ENCODE results near the gene SDCCAG8. TPM values are rescaled to one million over a fixed set of nuclear protein-coding genes. Genes with fewer than 3 reads are reported as not detected.
A peak's percentile ranks its signal among the peaks of the same experiment; 100 is the strongest.

Gene SDCCAG8
- total RNA-seq, 1 experiment from 2014 or later, result 17.2 TPM

- Histone ChIP-seq H3K36me3 (no peaks in the 10 kb centered on the region), H3K27ac (no peak overlapping the region), H3K4me1 (replicated peaks) (no peaks in the 10 kb centered on the region), H3K27me3 (replicated peaks) (no peaks in the 10 kb centered on the region), H3K9me3 (replicated peaks) (no peaks in the 10 kb centered on the region), H3K4me3 (no peak overlapping the region)
- no peak for DNase-seq (ENCODE audit: low read depth in 1 of 2, low spot score in 2 of 2)
Measured at GRCh38 chr1:243465738-243466137, 209.9 kb downstream of the SDCCAG8 start.

GRCh38 chr1:243469497-243469896 lies 213.7 kb downstream of the SDCCAG8 start:
- Histone ChIP-seq H3K27ac (no peak overlapping the region), H3K27me3 (replicated peaks) (no peaks in the 10 kb centered on the region), H3K36me3 (no peaks in the 10 kb centered on the region), H3K4me1 (replicated peaks) (peaks cover 11% of the 10 kb centered on the region), H3K9me3 (replicated peaks) (no peaks in the 10 kb centered on the region), H3K4me3 (no peak overlapping the region)
- DNase-seq (ENCODE audit: low read depth in 1 of 2, low spot score in 2 of 2), result no peak

GRCh38 chr1:243470502-243470901 lies 214.7 kb downstream of the SDCCAG8 start:
- no peak overlapping the region for H3K4me3 ChIP-seq
- H3K9me3 ChIP-seq (replicated peaks), result no peaks in the 10 kb centered on the region
- H3K27me3 ChIP-seq (replicated peaks), result no peaks in the 10 kb centered on the region
- H3K4me1 ChIP-seq (replicated peaks), result peaks cover 11% of the 10 kb centered on the region
- H3K36me3 ChIP-seq, result no peaks in the 10 kb centered on the region
- H3K27ac ChIP-seq, result no peak overlapping the region
- DNase-seq (ENCODE audit: low read depth in 1 of 2, low spot score in 2 of 2), result no peak

GRCh38 chr1:243471026-243471685 lies 215.3 kb downstream of the SDCCAG8 start:
- H3K27me3 ChIP-seq (replicated peaks), result no peaks in the 10 kb centered on the region
- no peaks in the 10 kb centered on the region for H3K9me3 ChIP-seq (replicated peaks)
- H3K4me1 ChIP-seq (replicated peaks), result peaks cover 11% of the 10 kb centered on the region
- DNase-seq (ENCODE audit: low read depth in 1 of 2, low spot score in 2 of 2), result no peak
- no peak overlapping the region for H3K4me3 ChIP-seq
- no peaks in the 10 kb centered on the region for H3K36me3 ChIP-seq
- H3K27ac ChIP-seq, result no peak overlapping the region

- Histone ChIP-seq H3K27me3 (replicated peaks) (no peaks in the 10 kb centered on the region), H3K27ac (no peak overlapping the region), H3K9me3 (replicated peaks) (no peaks in the 10 kb centered on the region), H3K4me1 (replicated peaks) (peaks cover 11% of the 10 kb centered on the region), H3K4me3 (no peak overlapping the region), H3K36me3 (no peaks in the 10 kb centered on the region)
- no peak for DNase-seq (ENCODE audit: low read depth in 1 of 2, low spot score in 2 of 2)
Measured at GRCh38 chr1:243471754-243472745, 216.2 kb downstream of the SDCCAG8 start.

- DNase-seq (ENCODE audit: low read depth in 1 of 2, low spot score in 2 of 2), result peak in 1 of 2 experiments; percentile 44
- Histone ChIP-seq H3K27me3 (replicated peaks) (no peaks in the 10 kb centered on the region), H3K4me3 (peak overlapping the region; percentile 31), H3K36me3 (no peaks in the 10 kb centered on the region), H3K4me1 (replicated peaks) (peaks cover 11% of the 10 kb centered on the region), H3K9me3 (replicated peaks) (no peaks in the 10 kb centered on the region), H3K27ac (peak overlapping the region; percentile 66)
Measured at GRCh38 chr1:243473227-243474135, 217.6 kb downstream of the SDCCAG8 start.

GRCh38 chr1:243474136-243474881 lies 218.5 kb downstream of the SDCCAG8 start:
- DNase-seq (ENCODE audit: low read depth in 1 of 2, low spot score in 2 of 2), result no peak
- peaks cover 11% of the 10 kb centered on the region for H3K4me1 ChIP-seq (replicated peaks)
- H3K9me3 ChIP-seq (replicated peaks), result no peaks in the 10 kb centered on the region
- no peak overlapping the region for H3K4me3 ChIP-seq
- H3K27me3 ChIP-seq (replicated peaks), result no peaks in the 10 kb centered on the region
- H3K36me3 ChIP-seq, result no peaks in the 10 kb centered on the region
- no peak overlapping the region for H3K27ac ChIP-seq

- no peak for DNase-seq (ENCODE audit: low read depth in 1 of 2, low spot score in 2 of 2)
- no peaks in the 10 kb centered on the region for H3K27me3 ChIP-seq (replicated peaks)
- no peaks in the 10 kb centered on the region for H3K36me3 ChIP-seq
- peaks cover 11% of the 10 kb centered on the region for H3K4me1 ChIP-seq (replicated peaks)
- no peaks in the 10 kb centered on the region for H3K9me3 ChIP-seq (replicated peaks)
- no peak overlapping the region for H3K4me3 ChIP-seq
- H3K27ac ChIP-seq, result no peak overlapping the region
Measured at GRCh38 chr1:243474906-243475305, 219.1 kb downstream of the SDCCAG8 start.

GRCh38 chr1:243475966-243476365 lies 220.1 kb downstream of the SDCCAG8 start:
- H3K4me1 ChIP-seq (replicated peaks), result peaks cover 11% of the 10 kb centered on the region
- H3K4me3 ChIP-seq, result no peak overlapping the region
- no peaks in the 10 kb centered on the region for H3K27me3 ChIP-seq (replicated peaks)
- H3K9me3 ChIP-seq (replicated peaks), result no peaks in the 10 kb centered on the region
- H3K27ac ChIP-seq, result no peak overlapping the region
- DNase-seq (ENCODE audit: low read depth in 1 of 2, low spot score in 2 of 2), result no peak
- H3K36me3 ChIP-seq, result no peaks in the 10 kb centered on the region

- DNase-seq (ENCODE audit: low read depth in 1 of 2, low spot score in 2 of 2), result no peak
- Histone ChIP-seq H3K27ac (no peak overlapping the region), H3K4me1 (replicated peaks) (peaks cover 3% of the 10 kb centered on the region), H3K36me3 (no peaks in the 10 kb centered on the region), H3K4me3 (no peak overlapping the region), H3K27me3 (replicated peaks) (no peaks in the 10 kb centered on the region), H3K9me3 (replicated peaks) (no peaks in the 10 kb centered on the region)
Measured at GRCh38 chr1:243477731-243478290, 222.0 kb downstream of the SDCCAG8 start.

GRCh38 chr1:243481101-243481500 lies 225.3 kb downstream of the SDCCAG8 start:
- Histone ChIP-seq H3K4me1 (replicated peaks) (no peaks in the 10 kb centered on the region), H3K4me3 (no peak overlapping the region), H3K27ac (no peak overlapping the region), H3K36me3 (no peaks in the 10 kb centered on the region), H3K27me3 (replicated peaks) (no peaks in the 10 kb centered on the region), H3K9me3 (replicated peaks) (no peaks in the 10 kb centered on the region)
- DNase-seq (ENCODE audit: low read depth in 1 of 2, low spot score in 2 of 2), result no peak

GRCh38 chr1:243482141-243483022 lies 226.5 kb downstream of the SDCCAG8 start:
- Histone ChIP-seq H3K4me3 (no peak overlapping the region), H3K36me3 (no peaks in the 10 kb centered on the region), H3K27me3 (replicated peaks) (no peaks in the 10 kb centered on the region), H3K27ac (no peak overlapping the region), H3K4me1 (replicated peaks) (no peaks in the 10 kb centered on the region), H3K9me3 (replicated peaks) (no peaks in the 10 kb centered on the region)
- DNase-seq (ENCODE audit: low read depth in 1 of 2, low spot score in 2 of 2), result no peak

Measured in SJSA1 (cell line).